Measurements from ENCODE around the gene PCDHB7.
A peak's percentile ranks its signal among the peaks of the same experiment; 100 is the strongest.
"Not testable (repeated sequence)": the region's sequence is repeated elsewhere in the genome, so short reads cannot be mapped to it uniquely, and the experiment has no call there.

The PCDHB7 gene

DNA sequence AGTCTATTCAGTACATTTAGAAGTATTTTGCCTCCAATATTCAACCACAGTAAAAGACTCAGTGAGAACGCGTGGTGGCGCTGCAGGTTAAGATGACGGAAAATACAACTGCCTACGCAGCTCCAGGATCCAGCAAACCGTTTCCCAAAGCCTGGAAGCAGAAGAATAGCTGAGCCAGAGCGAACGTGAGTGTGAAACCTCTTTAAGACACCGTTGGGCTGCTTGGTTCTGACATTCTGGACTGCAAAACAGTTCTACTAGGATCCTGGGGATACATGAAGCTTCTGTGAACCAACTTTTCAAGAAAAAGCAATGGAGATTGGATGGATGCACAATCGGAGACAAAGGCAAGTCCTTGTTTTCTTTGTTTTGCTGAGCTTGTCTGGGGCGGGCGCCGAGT lies 9.8 kb downstream of the PCDHB7 start, which contains the start of gene PCDHB16:
Gene PCDHB16 (plus strand): TSS at position 140 of the 400 bp plus-strand sequence. CDS start 173 bp downstream, at position 313.
- no peak for DNase-seq

DNA sequence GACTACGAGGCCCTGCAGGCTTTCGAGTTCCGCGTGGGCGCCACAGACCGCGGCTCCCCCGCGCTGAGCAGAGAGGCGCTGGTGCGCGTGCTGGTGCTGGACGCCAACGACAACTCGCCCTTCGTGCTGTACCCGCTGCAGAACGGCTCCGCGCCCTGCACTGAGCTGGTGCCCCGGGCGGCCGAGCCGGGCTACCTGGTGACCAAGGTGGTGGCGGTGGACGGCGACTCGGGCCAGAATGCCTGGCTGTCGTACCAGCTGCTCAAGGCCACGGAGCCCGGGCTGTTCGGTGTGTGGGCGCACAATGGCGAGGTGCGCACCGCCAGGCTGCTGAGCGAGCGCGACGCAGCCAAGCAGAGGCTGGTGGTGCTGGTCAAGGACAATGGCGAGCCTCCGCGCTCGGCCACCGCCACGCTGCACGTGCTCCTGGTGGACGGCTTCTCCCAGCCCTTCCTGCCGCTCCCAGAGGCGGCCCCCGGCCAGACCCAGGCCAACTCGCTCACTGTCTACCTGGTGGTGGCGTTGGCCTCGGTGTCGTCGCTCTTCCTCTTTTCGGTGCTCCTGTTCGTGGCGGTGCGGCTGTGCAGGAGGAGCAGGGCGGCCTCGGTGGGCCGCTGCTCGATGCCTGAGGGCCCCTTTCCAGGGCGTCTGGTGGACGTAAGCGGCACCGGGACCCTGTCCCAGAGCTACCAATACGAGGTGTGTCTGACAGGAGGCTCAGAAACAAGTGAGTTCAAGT lies 11.8 kb downstream of the PCDHB7 start:
- not testable (repeated sequence) for DNase-seq

DNA sequence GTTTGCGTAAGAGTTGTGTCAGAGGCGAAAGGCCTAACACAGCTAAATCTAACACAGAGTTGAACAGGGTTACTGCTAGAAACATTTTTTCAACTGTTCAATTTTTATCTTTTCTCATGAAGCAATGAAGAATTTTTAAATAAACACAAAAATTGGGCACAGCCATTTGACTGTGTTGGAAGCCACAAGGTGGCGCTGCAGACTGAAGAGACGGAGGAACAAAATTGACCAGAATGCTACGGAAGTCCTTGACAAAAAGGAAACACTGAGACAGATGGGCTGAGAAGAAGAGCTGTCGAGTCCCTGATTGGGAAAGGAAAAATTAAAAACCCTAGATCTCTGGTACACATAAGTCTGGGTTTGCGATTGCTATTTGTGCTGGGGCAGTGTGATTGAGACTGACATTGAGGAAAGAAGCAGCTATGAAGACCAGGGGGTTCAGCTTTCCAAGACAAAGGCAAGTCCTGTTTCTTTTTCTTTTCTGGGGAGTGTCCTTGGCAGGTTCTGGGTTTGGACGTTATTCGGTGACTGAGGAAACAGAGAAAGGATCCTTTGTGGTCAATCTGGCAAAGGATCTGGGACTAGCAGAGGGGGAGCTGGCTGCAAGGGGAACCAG lies 14.6 kb downstream of the PCDHB7 start, which contains the start of gene PCDHB9:
Gene PCDHB9 (plus strand): TSS at position 265 of the 616 bp plus-strand sequence. CDS start 158 bp downstream, at position 423.
- DNase-seq = peak; percentile 77

DNA sequence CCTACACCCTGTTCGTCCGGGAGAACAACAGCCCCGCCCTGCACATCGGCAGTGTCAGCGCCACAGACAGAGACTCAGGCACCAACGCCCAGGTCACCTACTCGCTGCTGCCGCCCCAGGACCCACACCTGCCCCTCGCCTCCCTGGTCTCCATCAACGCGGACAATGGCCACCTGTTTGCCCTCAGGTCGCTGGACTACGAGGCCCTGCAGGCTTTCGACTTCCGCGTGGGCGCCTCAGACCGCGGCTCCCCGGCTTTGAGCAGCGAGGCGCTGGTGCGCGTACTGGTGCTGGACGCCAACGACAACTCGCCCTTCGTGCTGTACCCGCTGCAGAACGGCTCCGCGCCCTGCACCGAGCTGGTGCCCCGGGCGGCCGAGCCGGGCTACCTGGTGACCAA lies 16.2 kb downstream of the PCDHB7 start:
- DNase-seq = not testable (repeated sequence)

- DNase-seq = not testable (repeated sequence)
Measured at GRCh38 chr5:141189131-141189530, 16.7 kb downstream of the PCDHB7 start.

DNA sequence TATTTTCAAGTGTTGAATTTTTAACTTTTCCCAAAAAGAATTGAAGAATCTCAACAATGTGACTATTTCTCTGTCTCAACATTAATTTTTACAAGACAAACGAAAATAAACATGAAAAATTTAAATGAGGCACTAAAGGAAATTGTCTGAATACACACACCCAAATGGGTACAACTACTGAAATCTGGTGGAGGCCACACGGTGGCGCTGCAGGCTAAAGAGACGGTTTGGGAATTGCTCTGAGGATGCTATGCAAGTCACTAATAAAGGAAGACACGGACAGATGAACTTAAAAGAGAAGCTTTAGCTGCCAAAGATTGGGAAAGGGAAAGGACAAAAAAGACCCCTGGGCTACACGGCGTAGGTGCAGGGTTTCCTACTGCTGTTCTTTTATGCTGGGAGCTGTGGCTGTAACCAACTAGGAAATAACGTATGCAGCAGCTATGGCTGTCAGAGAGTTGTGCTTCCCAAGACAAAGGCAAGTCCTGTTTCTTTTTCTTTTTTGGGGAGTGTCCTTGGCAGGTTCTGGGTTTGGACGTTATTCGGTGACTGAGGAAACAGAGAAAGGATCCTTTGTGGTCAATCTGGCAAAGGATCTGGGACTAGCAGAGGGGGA lies 19.8 kb downstream of the PCDHB7 start, which contains the start of gene PCDHB10:
Gene PCDHB10 (plus strand): TSS at position 244 of the 616 bp plus-strand sequence. CDS start 200 bp downstream, at position 444.
- peak; percentile 72 for DNase-seq

GRCh38 chr5:141194332-141194731 lies 21.9 kb downstream of the PCDHB7 start:
- not testable (repeated sequence) for DNase-seq

GRCh38 chr5:141196363-141196762 lies 23.9 kb downstream of the PCDHB7 start:
- DNase-seq = no peak

- DNase-seq = no peak
Measured at GRCh38 chr5:141199359-141200235, 27.2 kb downstream of the PCDHB7 start, which contains the start of gene PCDHB11. PCDHB11 (plus strand) TSS chr5:141199627; CDS start chr5:141199775, 148 bp downstream.

GRCh38 chr5:141201126-141201525 lies 28.7 kb downstream of the PCDHB7 start:
- DNase-seq = not testable (repeated sequence)

DNA sequence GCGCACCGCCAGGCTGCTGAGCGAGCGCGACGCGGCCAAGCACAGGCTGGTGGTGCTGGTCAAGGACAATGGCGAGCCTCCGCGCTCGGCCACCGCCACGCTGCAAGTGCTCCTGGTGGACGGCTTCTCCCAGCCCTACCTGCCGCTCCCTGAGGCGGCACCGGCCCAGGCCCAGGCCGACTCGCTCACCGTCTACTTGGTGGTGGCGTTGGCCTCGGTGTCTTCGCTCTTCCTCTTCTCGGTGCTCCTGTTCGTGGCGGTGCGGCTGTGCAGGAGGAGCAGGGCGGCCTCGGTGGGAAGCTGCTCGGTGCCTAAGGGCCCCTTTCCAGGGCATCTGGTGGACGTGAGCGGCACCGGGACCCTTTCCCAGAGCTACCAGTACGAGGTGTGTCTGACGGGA lies 29.2 kb downstream of the PCDHB7 start:
- not testable (repeated sequence) for DNase-seq

GRCh38 chr5:141208478-141208877 lies 36.0 kb downstream of the PCDHB7 start, which contains the start of gene PCDHB12:
PCDHB12 (plus strand) TSS chr5:141208719; CDS start chr5:141208908, 189 bp downstream.
- no peak for DNase-seq

DNA sequence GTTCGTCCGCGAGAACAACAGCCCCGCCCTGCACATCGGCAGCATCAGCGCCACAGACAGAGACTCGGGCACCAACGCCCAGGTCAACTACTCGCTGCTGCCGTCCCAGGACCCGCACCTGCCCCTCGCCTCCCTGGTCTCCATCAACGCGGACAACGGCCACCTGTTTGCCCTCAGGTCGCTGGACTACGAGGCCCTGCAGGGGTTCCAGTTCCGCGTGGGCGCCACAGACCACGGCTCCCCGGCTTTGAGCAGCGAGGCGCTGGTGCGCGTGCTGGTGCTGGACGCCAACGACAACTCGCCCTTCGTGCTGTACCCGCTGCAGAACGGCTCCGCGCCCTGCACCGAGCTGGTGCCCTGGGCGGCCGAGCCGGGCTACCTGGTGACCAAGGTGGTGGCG lies 37.8 kb downstream of the PCDHB7 start:
- DNase-seq = not testable (repeated sequence)

DNA sequence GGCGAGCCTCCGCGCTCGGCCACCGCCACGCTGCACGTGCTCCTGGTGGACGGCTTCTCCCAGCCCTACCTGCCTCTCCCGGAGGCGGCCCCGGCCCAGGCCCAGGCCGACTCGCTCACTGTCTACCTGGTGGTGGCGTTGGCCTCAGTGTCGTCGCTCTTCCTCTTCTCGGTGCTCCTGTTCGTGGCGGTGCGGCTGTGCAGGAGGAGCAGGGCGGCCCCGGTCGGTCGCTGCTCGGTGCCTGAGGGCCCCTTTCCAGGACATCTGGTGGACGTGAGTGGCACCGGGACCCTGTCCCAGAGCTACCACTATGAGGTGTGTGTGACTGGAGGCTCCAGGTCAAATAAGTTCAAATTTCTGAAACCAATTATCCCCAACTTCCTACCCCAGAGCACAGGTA lies 38.4 kb downstream of the PCDHB7 start:
- DNase-seq = not testable (repeated sequence)

- peak; percentile 69 for DNase-seq
Measured at GRCh38 chr5:141213656-141214339, 41.4 kb downstream of the PCDHB7 start, which contains the start of gene PCDHB13. PCDHB13 (plus strand) TSS chr5:141213919; CDS start chr5:141214124, 205 bp downstream.

DNA sequence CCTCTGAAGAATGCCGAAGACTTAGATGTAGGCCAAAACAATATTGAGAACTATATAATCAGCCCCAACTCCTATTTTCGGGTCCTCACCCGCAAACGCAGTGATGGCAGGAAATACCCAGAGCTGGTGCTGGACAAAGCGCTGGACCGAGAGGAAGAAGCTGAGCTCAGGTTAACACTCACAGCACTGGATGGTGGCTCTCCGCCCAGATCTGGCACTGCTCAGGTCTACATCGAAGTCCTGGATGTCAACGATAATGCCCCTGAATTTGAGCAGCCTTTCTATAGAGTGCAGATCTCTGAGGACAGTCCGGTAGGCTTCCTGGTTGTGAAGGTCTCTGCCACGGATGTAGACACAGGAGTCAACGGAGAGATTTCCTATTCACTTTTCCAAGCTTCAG lies 42.1 kb downstream of the PCDHB7 start:
- not testable (repeated sequence) for DNase-seq

DNA sequence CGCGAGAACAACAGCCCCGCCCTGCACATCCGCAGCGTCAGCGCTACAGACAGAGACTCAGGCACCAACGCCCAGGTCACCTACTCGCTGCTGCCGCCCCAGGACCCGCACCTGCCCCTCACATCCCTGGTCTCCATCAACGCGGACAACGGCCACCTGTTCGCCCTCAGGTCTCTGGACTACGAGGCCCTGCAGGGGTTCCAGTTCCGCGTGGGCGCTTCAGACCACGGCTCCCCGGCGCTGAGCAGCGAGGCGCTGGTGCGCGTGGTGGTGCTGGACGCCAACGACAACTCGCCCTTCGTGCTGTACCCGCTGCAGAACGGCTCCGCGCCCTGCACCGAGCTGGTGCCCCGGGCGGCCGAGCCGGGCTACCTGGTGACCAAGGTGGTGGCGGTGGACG lies 43.1 kb downstream of the PCDHB7 start:
- not testable (repeated sequence) for DNase-seq

DNA sequence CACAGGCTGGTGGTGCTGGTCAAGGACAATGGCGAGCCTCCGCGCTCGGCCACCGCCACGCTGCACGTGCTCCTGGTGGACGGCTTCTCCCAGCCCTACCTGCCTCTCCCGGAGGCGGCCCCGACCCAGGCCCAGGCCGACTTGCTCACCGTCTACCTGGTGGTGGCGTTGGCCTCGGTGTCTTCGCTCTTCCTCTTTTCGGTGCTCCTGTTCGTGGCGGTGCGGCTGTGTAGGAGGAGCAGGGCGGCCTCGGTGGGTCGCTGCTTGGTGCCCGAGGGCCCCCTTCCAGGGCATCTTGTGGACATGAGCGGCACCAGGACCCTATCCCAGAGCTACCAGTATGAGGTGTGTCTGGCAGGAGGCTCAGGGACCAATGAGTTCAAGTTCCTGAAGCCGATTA lies 43.6 kb downstream of the PCDHB7 start:
- DNase-seq = not testable (repeated sequence)

DNA sequence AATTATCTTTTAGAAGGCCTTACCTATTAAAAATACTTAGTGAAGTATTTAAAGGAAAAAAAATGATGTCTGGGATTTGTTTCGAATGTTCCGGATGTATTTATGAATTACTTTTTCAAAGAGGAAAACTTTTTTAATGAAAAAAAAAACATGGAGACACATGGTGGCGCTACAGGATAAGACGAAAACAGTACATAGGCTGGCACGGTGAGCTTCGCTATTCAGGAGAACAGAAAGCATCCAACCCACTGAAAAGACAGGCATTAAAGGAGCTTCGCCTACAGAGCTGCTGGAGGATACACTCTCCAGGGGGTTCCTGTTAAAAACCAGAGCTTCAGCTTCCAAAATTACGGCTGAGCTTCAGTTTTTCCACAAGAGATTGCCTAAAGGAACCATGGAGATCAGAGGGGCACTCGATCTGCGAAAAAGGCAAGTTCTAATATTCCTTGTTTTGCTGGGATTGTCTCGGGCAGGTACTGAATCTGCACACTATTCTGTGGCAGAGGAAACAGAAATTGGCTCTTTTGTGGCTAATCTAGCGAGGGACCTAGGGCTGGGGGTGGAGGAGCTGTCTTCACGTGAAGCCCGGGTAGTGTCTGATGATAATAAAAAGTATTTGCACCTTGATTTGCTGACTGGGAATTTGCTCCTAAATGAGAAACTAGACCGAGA lies 50.8 kb downstream of the PCDHB7 start, which contains the start of gene PCDHB14:
Gene PCDHB14 (plus strand): TSS at position 232 of the 672 bp plus-strand sequence. CDS start 163 bp downstream, at position 395.
- no peak for DNase-seq

DNA sequence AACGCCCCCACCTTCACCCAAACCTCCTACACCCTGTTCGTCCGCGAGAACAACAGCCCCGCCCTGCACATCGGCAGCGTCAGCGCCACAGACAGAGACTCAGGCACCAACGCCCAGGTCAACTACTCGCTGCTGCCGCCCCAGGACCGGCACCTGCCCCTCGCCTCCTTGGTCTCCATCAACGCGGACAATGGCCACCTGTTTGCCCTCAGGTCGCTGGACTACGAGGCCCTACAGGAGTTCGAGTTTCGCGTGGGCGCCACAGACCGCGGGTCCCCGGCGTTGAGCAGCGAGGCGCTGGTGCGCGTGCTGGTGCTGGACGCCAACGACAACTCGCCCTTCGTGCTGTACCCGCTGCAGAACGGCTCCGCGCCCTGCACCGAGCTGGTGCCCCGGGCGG lies 52.4 kb downstream of the PCDHB7 start:
- not testable (repeated sequence) for DNase-seq

GRCh38 chr5:141225421-141225820 lies 53.0 kb downstream of the PCDHB7 start:
- DNase-seq = not testable (repeated sequence)
